Neural progenitor cell (in vitro differentiated cells): Measurements from ENCODE around the gene DOCK7. TPM values are rescaled to one million over a fixed set of nuclear protein-coding genes. Genes with fewer than 3 reads are reported as not detected.

Source experiments
- DNase-seq: peaks from one replicate; pipeline ENCODE4 v3.0.0-alpha.2; 2016; ENCODE audit warnings: low spot score
- H2AFZ ChIP-seq: fragments of 200-600 bp; sonication (generic); replicated peaks from 2 replicates; pipeline ENCODE4 v1.6.1; 2016; ENCODE audit warnings: antibody characterized with exemption
- H3F3A ChIP-seq: fragments of 200-600 bp; sonication (generic); 2 replicates; pipeline ENCODE4 v1.6.1; 2016; ENCODE audit warnings: antibody characterized with exemption, low read depth
- H3K27ac ChIP-seq: fragments of 200-600 bp; sonication (generic); 2 replicates; pipeline ENCODE4 v1.5.1; 2016; ENCODE audit warnings: mild to moderate bottlenecking
- H3K27me3 ChIP-seq: fragments of 200-600 bp; sonication (generic); 2 replicates; pipeline ENCODE4 v1.6.1; 2016; ENCODE audit warnings: mild to moderate bottlenecking, moderate library complexity
- H3K36me3 ChIP-seq: fragments of 200-600 bp; sonication (generic); 2 replicates; pipeline ENCODE4 v1.5.1; 2016
- H3K4me1 ChIP-seq: fragments of 200-600 bp; sonication (generic); 2 replicates; pipeline ENCODE4 v1.6.1; 2016; ENCODE audit warnings: mixed run types
- H3K4me2 ChIP-seq: fragments of 200-600 bp; sonication (generic); 2 replicates; pipeline ENCODE4 v1.6.1; 2016
- H3K4me3 ChIP-seq: fragments of 200-600 bp; sonication (generic); 2 replicates; pipeline ENCODE4 v1.5.1; 2016
- H3K79me2 ChIP-seq: fragments of 200-600 bp; sonication (generic); 2 replicates; pipeline ENCODE4 v1.6.1; 2016; ENCODE audit warnings: low read depth
- H3K9ac ChIP-seq: fragments of 200-600 bp; sonication (generic); 2 replicates; pipeline ENCODE4 v1.6.1; 2016
- H3K9me3 ChIP-seq: fragments of 200-600 bp; sonication (generic); 2 replicates; pipeline ENCODE4 v1.5.1; 2016; ENCODE audit warnings: low read depth
- H4K20me1 ChIP-seq: fragments of 200-600 bp; sonication (generic); 2 replicates; pipeline ENCODE4 v1.6.1; 2016; ENCODE audit warnings: low read depth
- H3K27ac Mint-ChIP-seq: 3 replicates; pipeline ENCODE4 v1.8.0; 2021; ENCODE audit warnings: mixed read lengths
- H3K27me3 Mint-ChIP-seq: 2 replicates; pipeline ENCODE4 v1.8.0; 2022; ENCODE audit warnings: low read depth, mild to moderate bottlenecking, inconsistent platforms, moderate library complexity, mixed read lengths; ENCODE audit not compliant: insufficient read depth
- H3K36me3 Mint-ChIP-seq: 3 replicates; pipeline ENCODE4 v1.8.0; 2021; ENCODE audit warnings: mixed read lengths
- H3K4me1 Mint-ChIP-seq: 3 replicates; pipeline ENCODE4 v1.8.0; 2021; ENCODE audit warnings: mixed read lengths
- H3K4me3 Mint-ChIP-seq: 3 replicates; pipeline ENCODE4 v1.8.0; 2021; ENCODE audit warnings: mild to moderate bottlenecking, moderate library complexity, mixed read lengths
- H3K9me3 Mint-ChIP-seq: 3 replicates; pipeline ENCODE4 v1.8.0; 2020; ENCODE audit warnings: mixed read lengths
- EZH2 ChIP-seq: fragments of 200-600 bp; sonication (generic); IDR thresholded peaks from 2 replicates; pipeline ENCODE4 v1.6.1; 2017; ENCODE audit warnings: antibody characterized with exemption, mild to moderate bottlenecking, moderate library complexity
- EZH2phosphoT487 ChIP-seq: fragments of 200-600 bp; sonication (generic); IDR thresholded peaks from 2 replicates; pipeline ENCODE4 v1.6.1; 2017; ENCODE audit warnings: antibody characterized with exemption
- total RNA-seq: library from RNA; depleted of rRNA; stranded (reverse); fragments of >200 nt; gene quantifications from 2 replicates; pipeline ENCODE4 v1.2.3, GENCODE V29; 2015; ENCODE audit warnings: low replicate concordance
- TF ChIP-seq, protein P1 (sequence below): fragments of 200-600 bp; sonication (generic); IDR thresholded peaks from 2 replicates; pipeline ENCODE4 v1.5.1; 2017; ENCODE audit warnings: antibody characterized with exemption, mild to moderate bottlenecking

DOCK7 gene
- total RNA-seq, 1 donor from 2014 or later = 92.7 TPM

- H3K36me3 ChIP-seq = no peaks in the 10 kb centered on the region
- H3F3A ChIP-seq = no peaks in the 10 kb centered on the region
- H3K4me1 ChIP-seq = no peaks in the 10 kb centered on the region
- no peak overlapping the region for H3K4me3 Mint-ChIP-seq
- H3K27me3 Mint-ChIP-seq = no peaks in the 10 kb centered on the region
- H3K79me2 ChIP-seq = no peaks in the 10 kb centered on the region
- peaks cover 4% of the 10 kb centered on the region for H4K20me1 ChIP-seq
- H3K27ac Mint-ChIP-seq = no peak overlapping the region
- H2AFZ ChIP-seq = no peak overlapping the region
- H3K4me2 ChIP-seq = no peak overlapping the region
- peaks cover 8% of the 10 kb centered on the region for H3K9me3 Mint-ChIP-seq
- TF ChIP-seq, protein P1, sequence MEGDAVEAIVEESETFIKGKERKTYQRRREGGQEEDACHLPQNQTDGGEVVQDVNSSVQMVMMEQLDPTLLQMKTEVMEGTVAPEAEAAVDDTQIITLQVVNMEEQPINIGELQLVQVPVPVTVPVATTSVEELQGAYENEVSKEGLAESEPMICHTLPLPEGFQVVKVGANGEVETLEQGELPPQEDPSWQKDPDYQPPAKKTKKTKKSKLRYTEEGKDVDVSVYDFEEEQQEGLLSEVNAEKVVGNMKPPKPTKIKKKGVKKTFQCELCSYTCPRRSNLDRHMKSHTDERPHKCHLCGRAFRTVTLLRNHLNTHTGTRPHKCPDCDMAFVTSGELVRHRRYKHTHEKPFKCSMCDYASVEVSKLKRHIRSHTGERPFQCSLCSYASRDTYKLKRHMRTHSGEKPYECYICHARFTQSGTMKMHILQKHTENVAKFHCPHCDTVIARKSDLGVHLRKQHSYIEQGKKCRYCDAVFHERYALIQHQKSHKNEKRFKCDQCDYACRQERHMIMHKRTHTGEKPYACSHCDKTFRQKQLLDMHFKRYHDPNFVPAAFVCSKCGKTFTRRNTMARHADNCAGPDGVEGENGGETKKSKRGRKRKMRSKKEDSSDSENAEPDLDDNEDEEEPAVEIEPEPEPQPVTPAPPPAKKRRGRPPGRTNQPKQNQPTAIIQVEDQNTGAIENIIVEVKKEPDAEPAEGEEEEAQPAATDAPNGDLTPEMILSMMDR = no peak
- TF ChIP-seq EZH2phosphoT487 (no peak), EZH2 (no peak)
- H3K4me3 ChIP-seq = no peak overlapping the region
- no peak overlapping the region for H3K9ac ChIP-seq
- no peaks in the 10 kb centered on the region for H3K4me1 Mint-ChIP-seq
- no peak for DNase-seq
- peaks cover 22% of the 10 kb centered on the region for H3K36me3 Mint-ChIP-seq
- no peaks in the 10 kb centered on the region for H3K9me3 ChIP-seq
- no peak overlapping the region for H3K27ac ChIP-seq
- no peaks in the 10 kb centered on the region for H3K27me3 ChIP-seq
Observed at GRCh38 chr1:62514746-62515423, 173.3 kb downstream of the DOCK7 start.

DNA sequence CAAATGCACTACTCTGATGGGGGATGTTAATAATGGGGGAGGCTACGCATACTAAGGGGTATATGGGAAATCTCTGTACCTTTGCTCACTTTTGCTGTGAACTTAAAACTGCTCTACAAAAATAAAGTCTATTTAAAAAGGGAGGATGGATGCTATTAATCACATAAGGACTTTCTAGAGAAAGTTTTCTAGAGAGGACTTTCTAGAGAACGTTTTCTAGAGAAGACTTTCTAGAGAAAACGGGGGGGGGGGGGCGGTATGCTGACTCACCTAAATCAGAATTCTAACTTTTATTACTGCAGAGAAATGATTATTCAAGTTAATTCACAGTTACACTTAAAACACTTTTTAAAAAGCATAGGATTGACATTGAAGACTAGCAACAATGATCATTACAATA, 175.2 kb downstream of the DOCK7 start:
- Mint-ChIP-seq H3K9me3 (no peaks in the 10 kb centered on the region), H3K4me1 (no peaks in the 10 kb centered on the region), H3K4me3 (no peak overlapping the region), H3K27me3 (no peaks in the 10 kb centered on the region), H3K36me3 (peaks cover 12% of the 10 kb centered on the region), H3K27ac (no peak overlapping the region)
- Histone ChIP-seq H2AFZ (no peak overlapping the region), H3K27ac (no peak overlapping the region), H3K27me3 (no peaks in the 10 kb centered on the region), H3K4me3 (no peak overlapping the region), H3K9ac (no peak overlapping the region), H3K9me3 (no peaks in the 10 kb centered on the region), H3K79me2 (no peaks in the 10 kb centered on the region), H4K20me1 (peaks cover 4% of the 10 kb centered on the region), H3F3A (no peaks in the 10 kb centered on the region), H3K36me3 (no peaks in the 10 kb centered on the region), H3K4me2 (no peak overlapping the region), H3K4me1 (no peaks in the 10 kb centered on the region)
- no peak for DNase-seq
- TF ChIP-seq EZH2 (no peak), EZH2phosphoT487 (no peak)
- TF ChIP-seq, protein P1 = no peak

DNA sequence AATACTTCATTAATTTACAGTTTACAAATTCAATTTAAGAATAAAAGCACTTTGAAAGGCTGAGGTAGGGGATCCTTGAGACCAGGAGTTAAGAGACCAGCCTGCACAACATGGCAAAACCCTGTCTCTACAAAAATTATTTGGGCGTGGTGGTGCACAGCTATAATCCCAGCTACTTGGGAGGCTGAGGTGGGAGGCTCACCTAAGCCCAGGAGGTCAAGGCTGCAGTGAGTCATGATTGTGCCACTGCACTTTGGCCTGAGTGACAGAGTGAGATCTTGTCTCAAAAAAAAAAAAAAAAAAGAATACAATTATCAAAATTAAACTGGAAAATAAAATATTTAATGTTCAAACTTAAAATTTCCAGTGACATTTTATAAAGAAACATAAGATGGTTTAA, 179.2 kb downstream of the DOCK7 start:
- Mint-ChIP-seq H3K36me3 (peaks cover 22% of the 10 kb centered on the region), H3K9me3 (no peaks in the 10 kb centered on the region), H3K27me3 (no peaks in the 10 kb centered on the region), H3K27ac (no peak overlapping the region), H3K4me3 (no peak overlapping the region), H3K4me1 (no peaks in the 10 kb centered on the region)
- H3K4me3 ChIP-seq = no peak overlapping the region
- TF ChIP-seq EZH2 (no peak), EZH2phosphoT487 (no peak)
- TF ChIP-seq, protein P1 = no peak
- H3K4me2 ChIP-seq = no peak overlapping the region
- no peak overlapping the region for H2AFZ ChIP-seq
- H3K4me1 ChIP-seq = no peaks in the 10 kb centered on the region
- peaks cover 6% of the 10 kb centered on the region for H3F3A ChIP-seq
- H3K9me3 ChIP-seq = no peaks in the 10 kb centered on the region
- H3K27me3 ChIP-seq = no peaks in the 10 kb centered on the region
- DNase-seq = no peak
- no peaks in the 10 kb centered on the region for H3K79me2 ChIP-seq
- no peak overlapping the region for H3K27ac ChIP-seq
- H4K20me1 ChIP-seq = no peaks in the 10 kb centered on the region
- no peak overlapping the region for H3K9ac ChIP-seq
- peaks cover 13% of the 10 kb centered on the region for H3K36me3 ChIP-seq
